Pancreas (tissue), 10 donors: ENCODE data around the gene CD96. TPM values are rescaled to one million over a fixed set of nuclear protein-coding genes. Genes with fewer than 3 reads are reported as not detected.

ENCODE experiments used
- ATAC-seq, 4 donors: fragments of 200-7000 bp; cut with Tn5 transposase; one replicate each; pipeline versions ENCODE4 v1.8.0 to v1.9.1; 2020; ENCODE audit warnings: mild to moderate bottlenecking in 4 of 4, moderate library complexity in 4 of 4
- DNase-seq, 6 donors: peaks; one replicate each; pipeline ENCODE4 v3.0.0-alpha.2; 2020
- FAIRE-seq: peaks from 2 replicates; lab custom pipeline; 2012; peaks lifted over from hg19 to GRCh38; lab: Jason Lieb, UNC
- H3K27ac ChIP-seq, 4 donors: fragments of 200-600 bp; sonication (generic); 1 replicate in 3 of 4; 2 replicates in 1 of 4; pipeline versions ENCODE4 v1.5.0 to v1.8.0; 2020
- H3K27me3 ChIP-seq, 4 donors: fragments of 200-600 bp; one replicate each; pipeline ENCODE4 v1.8.0; 2021
- H3K36me3 ChIP-seq, 3 donors: fragments of 200-600 bp; sonication (generic) in 1 of 3; one replicate each; pipeline versions ENCODE4 v1.5.0 to v1.8.0; 2020 to 2021
- H3K4me1 ChIP-seq, 3 donors: fragments of 200-600 bp; one replicate each; pipeline ENCODE4 v1.8.0; 2021
- H3K4me3 ChIP-seq, 4 donors: fragments of 200-600 bp; sonication (generic) in 2 of 4; one replicate each; pipeline versions ENCODE4 v1.5.0 to v1.8.0; 2020 to 2021
- H3K9me3 ChIP-seq, 4 donors: fragments of 200-600 bp; one replicate each; pipeline ENCODE4 v1.8.0; 2021
- CTCF ChIP-seq, 4 donors: fragments of 200-600 bp; sonication (generic) in 3 of 4; IDR thresholded peaks; one replicate each; pipeline versions ENCODE4 v1.5.0 to v1.8.0; 2021; ENCODE audit warnings: antibody characterized with exemption in 4 of 4
- WGBS, 2 donors: extraction: QIAGEN DNeasy Blood & Tissue Kit; methylation state at CpG; one replicate each; pipeline ENCODE4 v1.1.7; 2013; 5-methylcytosine and 5-hydroxymethylcytosine counted together
- intact Hi-C, 3 donors: fragments of 100-400 bp; cut with DNase I; formaldehyde crosslinking; loops; one replicate each; pipeline versions ENCODE4 v1.11.1 to v1.14.2; 2022
- polyA plus RNA-seq, 2 donors: library from polyadenylated mRNA; stranded (reverse); fragments of 200-250 nt; gene quantifications; one replicate each; pipeline ENCODE4 v1.2.3, GENCODE V29; 2013
- total RNA-seq, 6 donors: library from RNA; stranded (reverse); fragmentation: NEBNext Ultra II Directional in 4 of 6; extraction: Animal tissue kit (Norgen Biotek cat#: 25700) in 4 of 6; gene quantifications; one replicate each; pipeline versions ENCODE4 v1.2.1 to v1.2.4, GENCODE V29; 2021 to 2023
- donor health status: healthy with polysubstance abuse.
- donor health status: DM: no; HTN: no; CAD: no; lungs with moderate emphysema.
- donor health status: DM: no; HTN: no; CAD: no.
- donor health status: control.
- donor health status: control.
- donor health status: Bipolar disorder and iron deficiency.
- donor health status: DM: yes; HTN: yes; CAD: no.
- donor health status: DM: no; HTN: no; CAD: no.
- donor health status: DM: no; HTN: no; CAD: no.
- donor health status: DM: yes; HTN: yes; CAD: no.

Gene CD96
- total and polyA plus RNA-seq, 8 donors: 0.12 to 1.9 (median 0.47) TPM

DNA sequence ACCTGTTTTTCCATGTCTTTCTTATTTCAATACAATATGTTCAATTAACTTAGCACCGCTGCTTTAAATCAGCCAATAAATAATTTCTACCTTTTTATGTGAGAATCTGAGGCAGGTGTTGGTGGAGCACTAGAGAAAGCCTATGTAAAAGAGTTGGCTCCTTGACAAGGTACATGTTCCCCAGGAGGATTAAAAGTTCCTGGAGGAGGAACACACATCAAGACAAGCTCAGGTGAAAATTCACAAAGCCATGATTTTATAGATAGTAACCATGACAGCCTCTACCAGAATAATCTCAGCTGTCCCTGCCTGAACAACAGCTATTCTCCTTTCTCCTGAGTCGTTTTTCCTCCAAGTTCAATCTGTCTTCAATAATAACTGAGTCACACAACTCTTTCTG is 56.6 kb downstream of the CD96 start:
- ATAC-seq: no peak
- intact Hi-C loops: no loop called here

GRCh38 chr3:111601810-111602209 is 59.8 kb downstream of the CD96 start:
- H3K27me3 ChIP-seq: no peaks in the 10 kb centered on the region
- H3K9me3 ChIP-seq: no peaks in the 10 kb centered on the region
- WGBS, 2 donors: 37 to 42% methylated on average over 4 of the region's 4 CpGs
- intact Hi-C loops: no loop called here
- no peaks in the 10 kb centered on the region for H3K36me3 ChIP-seq
- DNase-seq (no peak), ATAC-seq (no peak), FAIRE-seq (no peak)
- no peak overlapping the region for H3K4me3 ChIP-seq
- no peak for TF ChIP-seq CTCF (IDR thresholded peaks at IDR 0.05)
- no peaks in the 10 kb centered on the region for H3K4me1 ChIP-seq
- no peak overlapping the region for H3K27ac ChIP-seq

More for the DNA sequence above, 56.6 kb downstream of the CD96 start:
- Histone ChIP-seq H3K4me1 (no peaks in the 10 kb centered on the region), H3K9me3 (no peaks in the 10 kb centered on the region), H3K36me3 (no peaks in the 10 kb centered on the region), H3K27ac (no peak overlapping the region), H3K27me3 (no peaks in the 10 kb centered on the region), H3K4me3 (no peak overlapping the region)
- no peak for TF ChIP-seq CTCF (IDR thresholded peaks at IDR 0.05)
- DNase-seq (no peak), FAIRE-seq (no peak)
- WGBS, 2 donors: 65 to 69% methylated on average over 2 of the region's 2 CpGs

DNA sequence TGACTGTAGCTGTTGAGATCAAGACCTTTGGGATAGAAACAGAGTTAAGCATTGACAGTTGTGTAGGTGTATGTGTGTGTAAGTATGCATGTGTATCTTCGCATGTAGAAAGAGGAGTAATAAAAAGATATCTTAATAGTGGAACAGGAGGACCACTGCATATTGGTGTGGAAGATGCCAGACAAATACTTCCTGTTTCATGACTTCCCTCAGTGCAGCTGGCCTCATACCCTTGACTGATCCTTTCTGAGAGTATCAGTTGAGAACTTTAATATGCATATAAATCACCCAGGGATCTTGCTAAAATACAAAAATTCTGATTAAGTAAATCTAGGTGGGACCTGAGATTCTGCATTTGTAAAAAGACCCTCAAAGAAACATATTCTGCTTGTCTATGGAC is 61.7 kb downstream of the CD96 start:
- H3K9me3 ChIP-seq: no peaks in the 10 kb centered on the region
- no peak for ATAC-seq
- TF ChIP-seq CTCF (IDR thresholded peaks at IDR 0.05): no peak
- no peak overlapping the region for H3K4me3 ChIP-seq
- no peaks in the 10 kb centered on the region for H3K4me1 ChIP-seq
- intact Hi-C loops: no loop called here
- WGBS, 2 donors: 90 to 96% methylated on average over 1 of the region's 1 CpG
- no peak for FAIRE-seq
- no peak for DNase-seq
- no peaks in the 10 kb centered on the region for H3K27me3 ChIP-seq
- H3K36me3 ChIP-seq: no peaks in the 10 kb centered on the region
- H3K27ac ChIP-seq: no peak overlapping the region

DNA sequence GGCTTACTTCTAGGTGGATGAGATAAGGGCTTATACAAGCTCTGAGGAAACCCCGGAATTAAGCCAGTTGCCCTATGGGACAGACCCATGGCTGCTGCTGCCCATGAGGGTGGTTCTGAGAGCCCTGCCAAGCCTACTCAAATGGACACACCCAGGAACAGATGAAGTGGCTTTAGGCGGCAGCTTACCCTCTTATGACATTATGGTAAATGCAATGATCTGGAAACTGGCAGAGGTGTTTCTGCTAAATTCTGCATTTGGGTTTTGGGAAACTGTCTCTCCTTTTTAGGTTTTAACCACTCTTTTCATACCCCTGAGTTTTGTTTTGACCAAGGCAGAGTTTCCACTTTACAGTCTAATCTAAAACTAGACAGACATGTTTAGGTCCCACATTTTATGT is 62.1 kb downstream of the CD96 start:
- Histone ChIP-seq H3K27ac (no peak overlapping the region), H3K36me3 (no peaks in the 10 kb centered on the region), H3K4me3 (no peak overlapping the region), H3K27me3 (no peaks in the 10 kb centered on the region), H3K9me3 (no peaks in the 10 kb centered on the region), H3K4me1 (no peaks in the 10 kb centered on the region)
- ATAC-seq (no peak), FAIRE-seq (no peak), DNase-seq (no peak)
- 61 to 81% methylated on average over 2 of the region's 2 CpGs for WGBS, 2 donors
- TF ChIP-seq CTCF (IDR thresholded peaks at IDR 0.05): no peak
- intact Hi-C loops: no loop called here

- intact Hi-C loops: no loop called here
- no peaks in the 10 kb centered on the region for H3K27me3 ChIP-seq
- DNase-seq (no peak), ATAC-seq (no peak), FAIRE-seq (no peak)
- H3K4me3 ChIP-seq: no peak overlapping the region
- H3K4me1 ChIP-seq: no peaks in the 10 kb centered on the region
- no peaks in the 10 kb centered on the region for H3K9me3 ChIP-seq
- H3K27ac ChIP-seq: no peak overlapping the region
- H3K36me3 ChIP-seq: no peaks in the 10 kb centered on the region
- no peak for TF ChIP-seq CTCF (IDR thresholded peaks at IDR 0.05)
Observed at GRCh38 chr3:111605018-111605417, 63.0 kb downstream of the CD96 start.
